ENCODE data around the gene HBZ. TPM values are rescaled to one million over a fixed set of nuclear protein-coding genes. Genes with fewer than 3 reads are reported as not detected.

HBZ gene
- 1 to 10 TPM; 1.1 to 9.0 TPM for total RNA-seq
- polyA plus RNA-seq (ENCODE audit: insufficient read depth, low read depth, low replicate concordance): 3.7 TPM
- long read RNA-seq, donor 1, partial matches to known transcripts: 0 of 3 reads
- long read RNA-seq, donor 1, other reads (novel, unspliced or antisense): 0 of 3 reads
- long read RNA-seq, donor 2, partial matches to known transcripts: 0 of 1 reads
- long read RNA-seq, donor 2, other reads (novel, unspliced or antisense): 0 of 1 reads

GRCh38 chr16:152141-153128 is at the start of gene HBZ:
Gene HBZ, plus strand, starts transcription at chr16:152644. Its CDS starts 266 bp downstream, at chr16:152910.
- H3K4me1 ChIP-seq: peaks cover 5% of the 10 kb centered on the region
- H3K9me3 ChIP-seq: no peaks in the 10 kb centered on the region
- H3K27me3 ChIP-seq: no peaks in the 10 kb centered on the region
- no peaks in the 10 kb centered on the region for H3K36me3 ChIP-seq (ENCODE audit: low read depth, missing control alignments)
- no peak for TF ChIP-seq CTCF (IDR thresholded peaks at IDR 0.05)
- no peak for TF ChIP-seq POLR2A (IDR thresholded peaks at IDR 0.05)
- intact Hi-C loops (cut with DNase I; ENCODE audit: low total_unique reads): no loop called here
- no peak within 1 kb of the TSS for H3K27ac ChIP-seq
- no peak within 1 kb of the TSS for H3K4me3 ChIP-seq
- WGBS, 2 donors: 82 to 83% methylated on average over 16 of the region's 17 CpGs
- no peak for DNase-seq

- Histone ChIP-seq H3K27ac (no peak overlapping the region), H3K4me1 (peaks cover 10% of the 10 kb centered on the region), H3K4me3 (no peak overlapping the region), H3K27me3 (no peaks in the 10 kb centered on the region), H3K36me3 (ENCODE audit: low read depth, missing control alignments) (no peaks in the 10 kb centered on the region), H3K9me3 (no peaks in the 10 kb centered on the region)
- no peak for DNase-seq
- WGBS, 2 donors: 78 to 90% methylated on average over 5 of the region's 5 CpGs
- TF ChIP-seq CTCF (IDR thresholded peaks at IDR 0.05) (no peak), POLR2A (IDR thresholded peaks at IDR 0.05) (no peak)
- intact Hi-C loops (cut with DNase I; ENCODE audit: low total_unique reads): no loop called here
Observed at GRCh38 chr16:104355-104754, 48.1 kb upstream of the HBZ start.

GRCh38 chr16:104928-105327 is 47.5 kb upstream of the HBZ start:
- Histone ChIP-seq H3K4me1 (peaks cover 10% of the 10 kb centered on the region), H3K4me3 (no peak overlapping the region), H3K27me3 (no peaks in the 10 kb centered on the region), H3K36me3 (ENCODE audit: low read depth, missing control alignments) (no peaks in the 10 kb centered on the region), H3K9me3 (no peaks in the 10 kb centered on the region), H3K27ac (no peak overlapping the region)
- 70 to 92% methylated on average over 3 of the region's 3 CpGs for WGBS, 2 donors
- DNase-seq: no peak
- intact Hi-C loops (cut with DNase I; ENCODE audit: low total_unique reads): no loop called here
- no peak for TF ChIP-seq POLR2A (IDR thresholded peaks at IDR 0.05)
- no peak for TF ChIP-seq CTCF (IDR thresholded peaks at IDR 0.05)

GRCh38 chr16:105521-105920 is 46.9 kb upstream of the HBZ start:
- intact Hi-C loops (cut with DNase I; ENCODE audit: low total_unique reads): no loop called here
- Histone ChIP-seq H3K4me3 (no peak overlapping the region), H3K36me3 (ENCODE audit: low read depth, missing control alignments) (no peaks in the 10 kb centered on the region), H3K27ac (no peak overlapping the region), H3K27me3 (no peaks in the 10 kb centered on the region), H3K9me3 (no peaks in the 10 kb centered on the region), H3K4me1 (peaks cover 10% of the 10 kb centered on the region)
- DNase-seq: no peak
- WGBS, 2 donors: 87 to 94% methylated on average over 6 of the region's 6 CpGs
- no peak for TF ChIP-seq CTCF (IDR thresholded peaks at IDR 0.05)
- no peak for TF ChIP-seq POLR2A (IDR thresholded peaks at IDR 0.05)
